ENCODE measurements around the gene PLEKHO2.

PLEKHO2 gene

DNA sequence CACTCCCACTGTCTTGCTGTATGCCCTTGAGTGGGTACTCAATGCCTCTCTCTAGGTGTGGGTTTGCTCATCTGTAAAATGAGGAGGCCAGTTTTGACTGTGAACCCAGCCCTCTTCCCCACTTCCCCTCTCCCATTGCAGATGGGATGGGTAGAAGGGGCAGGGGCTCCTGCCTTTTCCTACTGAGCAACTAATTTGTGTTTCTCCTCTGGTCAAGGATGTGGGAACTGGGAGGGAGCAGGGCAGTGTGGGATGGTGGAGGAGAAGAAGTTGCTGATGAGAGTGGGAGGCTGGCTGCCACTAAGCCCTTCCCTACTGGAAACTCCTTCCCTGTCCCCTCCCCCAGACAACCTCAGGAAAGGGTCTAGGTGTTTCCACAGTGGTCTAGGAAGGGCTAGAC is 49.8 kb downstream of the PLEKHO2 start:
- DNase-seq, result no peak

DNA sequence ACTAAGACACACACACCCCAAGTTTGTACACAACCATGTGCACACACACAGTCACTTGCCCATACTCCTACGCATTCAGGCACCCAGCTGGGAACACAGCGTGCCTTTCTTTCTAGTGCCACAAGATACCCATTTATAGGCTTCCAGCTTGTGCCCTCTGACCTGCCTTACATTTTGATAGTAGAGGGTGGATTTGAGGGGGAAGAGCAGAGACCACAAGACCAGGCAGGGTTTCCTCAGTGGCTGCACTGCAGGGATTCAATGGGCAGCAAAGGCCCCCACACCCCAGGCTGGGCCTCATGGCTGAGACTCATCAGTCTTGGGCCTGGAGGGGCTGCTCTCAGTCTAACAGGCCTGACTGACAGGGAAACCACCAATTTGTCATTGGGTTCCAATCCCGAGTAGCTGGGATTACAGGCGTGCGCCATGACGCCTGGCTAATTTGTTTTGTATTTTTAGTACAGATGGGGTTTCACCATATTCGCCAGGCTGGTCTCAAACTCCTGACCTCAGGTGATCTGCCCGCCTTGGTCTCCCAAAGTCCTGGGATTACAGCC is 51.2 kb downstream of the PLEKHO2 start:
- peak in 1 of 58 donors; percentile 11 for DNase-seq

DNA sequence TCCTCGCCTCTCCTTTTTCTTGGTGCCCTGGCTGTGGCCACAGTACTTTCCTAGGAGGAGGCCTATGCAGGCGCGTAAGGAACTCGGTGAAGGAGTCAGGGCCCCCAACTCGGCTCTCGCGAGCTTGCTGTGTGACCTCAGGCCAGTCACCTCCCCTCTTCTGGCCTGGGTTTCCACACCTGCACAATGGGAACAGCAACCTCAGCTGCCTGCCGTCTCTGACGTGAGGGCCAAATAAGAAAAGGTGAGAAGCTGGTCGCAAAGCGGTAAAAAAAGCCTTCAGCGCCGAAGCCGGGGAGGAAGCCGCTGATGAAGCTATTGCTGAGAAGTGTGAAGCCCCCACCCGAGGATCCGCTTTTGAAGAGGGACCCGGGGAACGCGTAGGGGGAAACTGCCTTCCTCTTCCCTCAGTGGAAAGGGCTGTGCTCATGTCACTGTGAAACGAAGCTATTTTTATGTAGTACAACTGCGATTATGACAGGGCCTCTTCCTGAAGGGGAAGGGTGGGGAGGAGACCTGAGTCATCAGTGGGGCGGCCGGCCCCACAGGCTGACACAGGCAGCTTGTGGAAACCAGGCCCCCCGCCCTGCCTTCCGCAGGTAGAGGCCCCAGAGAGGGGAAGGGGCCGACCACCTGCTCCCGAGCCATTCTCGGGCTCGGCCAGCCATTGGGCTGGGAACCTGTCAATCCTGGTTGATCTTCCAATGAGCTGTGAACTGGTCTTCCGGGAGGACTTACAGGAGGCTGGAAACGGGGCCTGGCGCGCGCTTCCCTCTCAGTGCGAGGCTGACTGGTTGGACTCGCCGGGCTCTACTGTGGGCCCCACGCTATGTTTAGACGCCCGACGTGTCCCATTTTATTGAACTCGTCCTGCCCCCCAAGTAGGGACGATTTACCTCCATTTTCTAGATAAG is 52.0 kb downstream of the PLEKHO2 start:
- DNase-seq, result peak in 57 of 58 donors; percentile 12 to 91 (median 77)

DNA sequence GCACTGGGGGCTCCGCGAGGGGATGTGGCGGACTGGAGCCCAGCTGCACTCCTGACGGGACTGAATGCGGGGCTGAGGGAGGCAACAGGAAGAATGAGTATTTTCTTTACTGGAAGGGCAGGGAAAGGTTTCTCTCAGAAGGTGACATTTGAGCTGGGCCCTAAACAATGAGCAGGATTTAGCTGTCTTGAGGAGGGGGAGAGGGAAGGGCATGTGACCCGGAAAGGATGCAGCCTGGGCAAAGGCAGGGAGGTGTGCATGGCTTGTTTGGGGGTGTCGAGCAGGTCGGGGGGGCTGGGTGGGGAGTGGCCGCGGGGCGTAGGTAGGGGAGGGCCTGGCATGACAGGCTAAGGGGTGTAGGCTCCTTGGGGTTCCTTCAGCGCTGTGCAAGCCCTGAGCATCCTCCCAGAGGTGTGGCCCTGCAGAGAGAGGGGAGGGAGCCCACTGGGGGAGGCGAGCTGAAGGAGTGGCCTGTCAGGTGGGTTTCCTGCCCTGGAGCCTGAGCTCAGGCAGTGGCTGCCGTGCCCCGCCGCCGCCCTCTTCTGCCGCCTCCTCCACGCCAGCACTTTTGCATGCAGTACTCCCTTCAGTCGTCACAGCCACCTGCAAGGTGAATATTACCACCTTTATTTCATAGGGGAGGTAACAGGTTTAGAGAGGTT is 52.8 kb downstream of the PLEKHO2 start:
- DNase-seq, result peak in 1 of 58 donors; percentile 31

DNA sequence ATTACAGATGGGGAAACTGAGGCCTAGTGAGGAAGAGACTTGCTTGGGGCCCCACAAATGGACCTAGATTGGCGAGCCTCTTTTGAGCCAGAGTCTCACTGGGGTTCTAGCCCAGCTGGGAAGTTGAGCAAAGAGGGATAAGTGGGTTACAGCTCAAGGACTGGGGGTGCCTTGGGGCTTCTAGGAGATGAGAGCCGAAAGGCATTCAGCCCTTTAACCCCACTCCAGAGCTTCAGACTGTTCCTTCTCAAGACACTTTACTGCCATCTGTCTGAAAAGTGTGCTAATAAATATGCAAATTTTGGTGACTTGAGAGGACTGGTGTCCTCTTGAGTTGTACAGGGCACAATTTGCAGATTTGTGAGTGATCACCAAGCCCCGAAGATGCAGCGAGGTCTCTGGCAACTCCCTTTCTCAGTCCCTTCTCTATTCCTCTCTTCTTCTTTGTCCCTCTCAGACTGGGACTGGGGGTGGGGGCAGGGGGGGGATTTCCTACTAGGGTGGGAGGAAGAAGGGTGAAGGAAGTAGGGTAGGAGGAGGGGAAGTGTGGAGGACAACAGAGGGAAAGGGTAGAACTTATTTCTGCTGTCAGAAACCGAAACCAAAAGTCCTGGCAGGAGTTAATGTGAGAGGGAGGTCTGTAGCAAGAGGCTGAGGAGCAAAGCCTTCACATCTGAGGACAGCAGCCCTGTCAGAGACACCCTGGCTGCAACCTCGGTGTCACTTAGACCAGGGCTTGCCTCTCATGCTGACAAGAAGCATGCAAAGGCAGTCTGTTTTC is 53.8 kb downstream of the PLEKHO2 start:
- peak in 6 of 58 donors; percentile 17 to 40 (median 25) for DNase-seq

- DNase-seq, result peak in 1 of 58 donors; percentile 17
Observed at GRCh38 chr15:64896371-64897069, 54.8 kb downstream of the PLEKHO2 start.

DNA sequence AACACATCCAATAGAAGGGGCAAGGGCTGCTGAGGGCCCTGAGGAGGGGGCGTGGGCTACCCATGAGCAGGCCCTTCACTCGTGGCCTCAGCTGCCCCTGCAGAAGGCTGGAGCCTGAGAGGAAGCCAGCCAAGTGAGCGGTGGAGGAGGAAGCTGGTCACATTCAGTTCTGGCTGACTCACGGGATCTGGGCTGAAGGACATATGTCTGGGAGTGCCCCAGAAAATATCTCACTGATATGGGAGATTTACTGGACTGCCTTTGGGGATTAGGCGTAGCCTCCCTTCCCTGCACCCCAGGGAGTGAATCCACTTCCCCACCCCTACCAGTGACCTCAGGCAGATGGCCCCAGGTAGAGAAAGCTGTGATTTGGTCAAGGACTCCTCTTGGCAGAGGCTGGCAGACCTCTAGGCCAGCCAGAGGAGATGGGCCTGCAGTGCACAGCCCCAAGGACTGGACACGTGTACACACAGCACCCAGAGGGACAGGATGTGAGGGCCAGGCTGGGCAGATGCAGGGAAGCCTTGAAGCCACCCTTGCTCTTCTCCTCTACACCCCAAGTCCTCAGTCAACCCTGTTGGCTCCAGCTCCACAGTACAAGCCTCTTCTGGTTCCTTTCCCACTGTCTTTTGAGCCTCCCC is 55.8 kb downstream of the PLEKHO2 start:
- DNase-seq, result peak in 4 of 58 donors; percentile 6 to 30 (median 20)

- no peak for DNase-seq
Observed at GRCh38 chr15:64898406-64898805, 56.7 kb downstream of the PLEKHO2 start.

DNA sequence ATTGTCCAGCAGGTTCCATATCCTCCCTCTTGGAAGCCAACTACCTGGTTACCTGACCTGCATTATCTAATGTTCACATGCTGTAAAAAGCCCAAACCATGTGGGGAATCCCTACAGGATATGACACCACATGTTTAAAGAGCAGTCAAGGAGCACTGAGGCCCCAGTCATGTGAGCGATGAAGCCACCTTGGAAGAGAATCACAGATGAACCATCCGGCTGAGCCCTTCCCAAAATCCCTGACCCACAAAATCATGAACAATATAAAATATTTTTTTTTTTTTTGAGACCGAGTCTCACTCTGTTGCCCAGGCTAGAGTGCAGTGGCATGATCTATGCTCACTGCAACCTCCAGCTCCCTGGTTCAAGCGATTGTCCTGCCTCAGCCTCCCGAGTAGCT is 59.4 kb downstream of the PLEKHO2 start:
- DNase-seq, result no peak

DNA sequence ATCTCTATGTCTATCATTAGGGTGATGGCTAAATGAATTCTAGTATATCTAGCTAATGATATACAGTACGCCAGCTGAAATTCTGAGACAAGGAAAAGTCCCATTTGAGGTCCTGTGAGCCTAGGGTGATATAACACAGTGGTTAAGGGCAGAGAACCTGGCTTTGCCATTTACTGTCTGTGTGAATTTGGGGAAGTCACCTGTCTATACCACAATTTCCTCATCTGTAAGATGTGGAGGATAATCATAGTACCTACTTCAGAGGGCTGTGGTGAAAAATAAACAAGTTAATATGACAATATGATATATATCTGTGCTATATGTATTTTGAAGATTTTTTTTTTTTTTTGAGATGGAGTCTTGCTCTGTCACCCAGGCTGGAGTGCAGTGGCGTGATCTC is 60.2 kb downstream of the PLEKHO2 start:
- no peak for DNase-seq

DNA sequence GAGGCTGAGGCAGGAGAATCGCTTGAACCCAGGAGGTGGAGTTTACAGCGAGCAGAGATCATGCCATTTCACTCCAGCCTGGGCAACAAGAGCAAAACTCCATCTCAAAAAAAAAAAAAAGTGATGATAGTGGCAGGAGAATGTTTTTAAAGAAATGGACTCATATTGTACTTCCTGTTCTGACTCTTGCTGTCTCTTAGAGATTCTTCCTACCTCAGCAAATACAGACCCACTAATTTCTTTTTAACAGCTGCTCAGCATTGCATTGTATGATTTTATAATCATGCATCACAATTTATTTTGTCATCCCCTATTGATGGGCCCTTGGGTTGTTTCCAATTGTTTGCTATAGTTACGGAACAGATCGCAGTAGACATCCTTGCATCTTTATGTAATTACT is 61.1 kb downstream of the PLEKHO2 start:
- DNase-seq, result no peak

- DNase-seq, result no peak
Observed at GRCh38 chr15:64903326-64903950, 61.7 kb downstream of the PLEKHO2 start.

DNA sequence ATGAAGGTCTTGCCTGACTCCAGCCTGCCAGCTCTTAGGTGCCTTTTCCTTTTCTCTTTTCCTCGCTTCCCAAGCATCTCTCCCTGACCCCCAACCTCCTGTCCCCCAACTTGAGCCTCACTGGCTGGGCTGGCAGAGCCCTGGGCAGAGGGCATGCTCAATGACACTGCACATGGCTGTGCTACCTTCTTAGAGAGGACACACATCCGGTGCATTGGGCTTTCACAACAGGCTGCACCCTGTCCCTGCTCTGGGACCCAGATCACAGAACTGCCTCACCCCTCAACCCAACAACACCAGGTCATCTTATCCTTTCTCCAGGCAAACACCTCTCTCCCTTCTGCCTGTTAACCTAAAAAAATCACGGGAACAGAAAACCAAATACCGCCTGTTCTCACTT is 62.5 kb downstream of the PLEKHO2 start:
- no peak for DNase-seq

DNA sequence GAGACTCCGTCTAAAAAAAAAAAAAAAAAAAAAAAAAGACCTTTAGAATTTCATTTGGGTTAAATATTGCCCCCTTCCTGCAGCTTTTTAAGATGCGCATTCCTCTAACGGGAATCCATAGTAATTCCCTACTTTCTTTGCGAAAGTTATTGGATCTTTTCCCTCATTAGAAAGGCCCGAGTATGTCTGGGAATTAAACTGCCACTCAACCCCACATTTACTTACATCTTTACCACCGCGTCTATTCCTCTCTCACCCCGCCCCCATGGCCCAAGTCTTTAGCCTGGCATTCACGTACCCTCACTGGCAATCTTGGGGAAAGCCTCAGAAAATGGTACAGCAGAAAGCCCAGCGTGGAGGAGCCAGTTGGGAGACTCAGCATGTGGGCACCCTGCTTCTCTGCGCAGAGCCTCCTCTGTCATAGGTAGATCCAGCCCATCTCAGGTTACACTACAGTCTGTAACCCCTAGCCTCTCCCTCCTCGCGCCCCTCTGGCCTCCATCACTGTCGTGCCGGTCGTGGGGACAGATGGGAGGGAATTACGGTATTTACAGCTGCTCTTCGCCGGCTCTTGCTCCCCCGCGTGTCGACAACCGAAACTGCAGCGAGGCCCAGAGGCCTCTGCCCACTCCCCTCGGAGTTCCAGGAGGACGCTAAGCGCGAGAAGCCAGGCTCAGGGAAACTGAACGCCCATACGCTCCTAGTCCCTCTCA is 63.6 kb downstream of the PLEKHO2 start:
- peak in 55 of 58 donors; percentile 20 to 85 (median 54) for DNase-seq

DNA sequence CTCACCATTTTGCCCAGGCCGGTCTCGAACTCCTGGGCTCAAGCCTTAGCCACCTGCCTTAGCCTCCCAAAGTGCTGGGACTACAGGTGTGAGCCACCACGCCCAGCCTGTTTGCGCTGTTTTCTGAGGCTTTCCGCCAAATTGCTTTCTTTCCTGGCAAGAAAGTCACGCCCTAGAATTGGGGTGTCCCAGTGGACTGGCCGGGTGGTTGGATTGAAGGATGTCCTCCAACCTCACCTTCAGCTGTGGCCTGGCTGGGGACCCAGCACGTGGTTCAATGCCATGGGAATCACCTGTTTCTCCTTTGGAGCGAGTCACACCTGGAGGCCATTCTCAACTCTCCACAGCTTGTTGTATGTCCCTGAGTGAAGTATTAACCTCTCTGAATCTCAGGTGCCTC is 64.2 kb downstream of the PLEKHO2 start:
- DNase-seq, result no peak

- DNase-seq, result no peak
Observed at GRCh38 chr15:64906402-64906801, 64.7 kb downstream of the PLEKHO2 start.

GRCh38 chr15:64907991-64908390 is 66.3 kb downstream of the PLEKHO2 start:
- no peak for DNase-seq

DNA sequence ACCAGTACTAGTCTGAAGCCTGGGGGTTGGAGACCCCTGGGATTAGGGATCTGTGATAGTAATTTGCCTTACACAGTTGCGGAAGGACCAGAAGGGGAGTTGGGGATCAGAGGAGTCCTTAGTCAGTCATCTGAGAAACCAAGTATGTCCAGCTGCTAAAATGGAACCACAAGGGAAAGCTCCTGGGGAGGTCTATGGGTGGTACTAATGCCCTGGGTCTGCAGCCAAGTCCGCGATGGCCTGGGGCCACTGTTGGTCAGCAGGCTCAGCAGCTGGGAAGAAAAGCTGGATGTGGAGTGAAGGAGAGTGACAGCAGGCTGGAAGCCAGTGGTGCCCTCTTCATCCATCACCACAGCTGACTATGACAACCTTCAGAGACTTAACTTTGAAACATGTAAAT is 67.8 kb downstream of the PLEKHO2 start:
- DNase-seq, result no peak

All from anterior cingulate cortex (tissue), 58 donors.